Neural crest cell (in vitro differentiated cells): ENCODE data around the gene NR3C2. TPM values are rescaled to one million over a fixed set of nuclear protein-coding genes. Genes with fewer than 3 reads are reported as not detected.

Experiments
- DNase-seq: peaks from one replicate; pipeline ENCODE4 v3.0.0; 2021; ENCODE audit warnings: low read depth, mixed read lengths, low spot score
- H3K27ac Mint-ChIP-seq: one replicate; pipeline ENCODE4 v1.8.0; 2021; ENCODE audit warnings: mild to moderate bottlenecking, mixed read lengths; ENCODE audit not compliant: unreplicated experiment
- H3K27me3 Mint-ChIP-seq: 2 replicates; pipeline ENCODE4 v1.8.0; 2021; ENCODE audit warnings: low read depth, mild to moderate bottlenecking, mixed read lengths
- H3K36me3 Mint-ChIP-seq: 2 replicates; pipeline ENCODE4 v1.8.0; 2021; ENCODE audit warnings: low read depth, mild to moderate bottlenecking, mixed read lengths
- H3K4me1 Mint-ChIP-seq: 2 replicates; pipeline ENCODE4 v1.8.0; 2021; ENCODE audit warnings: mixed read lengths
- H3K4me3 Mint-ChIP-seq: one replicate; pipeline ENCODE4 v1.8.0; 2021; ENCODE audit warnings: mild to moderate bottlenecking, mixed read lengths
- H3K9me3 Mint-ChIP-seq: 2 replicates; pipeline ENCODE4 v1.8.0; 2021; ENCODE audit warnings: mixed read lengths
- total RNA-seq: library from RNA; stranded (reverse); gene quantifications from 2 replicates; pipeline ENCODE4 v1.2.1, GENCODE V29; 2021
- TF ChIP-seq, protein P1 (sequence below): fragments of 200-600 bp; sonication (generic); conservative IDR thresholded peaks from 2 replicates; pipeline ENCODE4 v1.5.0; 2021; ENCODE audit warnings: antibody characterized with exemption, mild to moderate bottlenecking

NR3C2 gene
- total RNA-seq, 1 donor from 2014 or later, result 0.21 TPM

DNA sequence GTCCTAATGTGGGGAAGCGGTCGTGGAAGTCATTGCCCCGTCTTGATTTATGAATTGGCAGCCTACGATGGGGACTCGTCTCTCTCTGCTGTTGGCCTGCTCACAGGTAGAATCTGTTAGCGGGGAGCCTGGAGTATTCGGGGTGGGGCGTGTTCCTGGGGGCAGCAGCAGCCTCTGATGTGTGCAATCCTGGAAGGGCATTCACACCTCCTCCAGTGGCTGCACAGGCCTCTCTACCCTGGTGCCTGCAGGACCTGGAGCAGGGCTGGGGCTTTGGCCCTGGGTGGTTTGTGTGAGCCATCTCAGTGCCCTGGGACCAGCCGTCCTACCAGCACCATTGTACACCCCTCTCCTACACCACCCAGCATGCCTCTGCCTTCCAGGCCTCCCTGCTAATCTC lies 369.4 kb downstream of the NR3C2 start:
- Mint-ChIP-seq H3K27me3 (no peaks in the 10 kb centered on the region), H3K27ac (no peak overlapping the region), H3K9me3 (peaks cover 2% of the 10 kb centered on the region), H3K36me3 (peaks cover 5% of the 10 kb centered on the region), H3K4me1 (no peaks in the 10 kb centered on the region), H3K4me3 (no peak overlapping the region)
- no peak for DNase-seq
- TF ChIP-seq, protein P1, sequence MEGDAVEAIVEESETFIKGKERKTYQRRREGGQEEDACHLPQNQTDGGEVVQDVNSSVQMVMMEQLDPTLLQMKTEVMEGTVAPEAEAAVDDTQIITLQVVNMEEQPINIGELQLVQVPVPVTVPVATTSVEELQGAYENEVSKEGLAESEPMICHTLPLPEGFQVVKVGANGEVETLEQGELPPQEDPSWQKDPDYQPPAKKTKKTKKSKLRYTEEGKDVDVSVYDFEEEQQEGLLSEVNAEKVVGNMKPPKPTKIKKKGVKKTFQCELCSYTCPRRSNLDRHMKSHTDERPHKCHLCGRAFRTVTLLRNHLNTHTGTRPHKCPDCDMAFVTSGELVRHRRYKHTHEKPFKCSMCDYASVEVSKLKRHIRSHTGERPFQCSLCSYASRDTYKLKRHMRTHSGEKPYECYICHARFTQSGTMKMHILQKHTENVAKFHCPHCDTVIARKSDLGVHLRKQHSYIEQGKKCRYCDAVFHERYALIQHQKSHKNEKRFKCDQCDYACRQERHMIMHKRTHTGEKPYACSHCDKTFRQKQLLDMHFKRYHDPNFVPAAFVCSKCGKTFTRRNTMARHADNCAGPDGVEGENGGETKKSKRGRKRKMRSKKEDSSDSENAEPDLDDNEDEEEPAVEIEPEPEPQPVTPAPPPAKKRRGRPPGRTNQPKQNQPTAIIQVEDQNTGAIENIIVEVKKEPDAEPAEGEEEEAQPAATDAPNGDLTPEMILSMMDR, result no peak

DNA sequence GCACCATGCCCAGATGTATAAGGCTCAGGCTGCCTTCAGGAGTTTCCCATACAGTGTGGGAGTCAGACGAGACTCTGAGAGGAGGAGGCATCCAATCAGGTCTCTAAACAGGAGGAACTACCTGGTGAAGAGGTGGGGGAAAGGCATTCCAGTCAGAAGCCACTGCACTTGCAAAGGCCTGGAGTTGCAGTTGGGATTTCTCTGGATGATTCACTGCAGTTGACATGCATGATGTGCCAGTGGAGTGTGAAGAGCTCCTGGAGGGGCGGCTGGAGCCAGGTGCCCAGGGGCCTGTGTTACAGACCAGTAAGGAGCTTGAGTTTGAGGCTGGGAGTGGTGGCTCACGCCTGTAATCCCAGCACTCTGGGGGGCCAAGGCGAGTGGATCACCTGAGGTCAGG lies 371.2 kb downstream of the NR3C2 start:
- H3K36me3 Mint-ChIP-seq, result peaks cover under 1% of the 10 kb centered on the region
- H3K27me3 Mint-ChIP-seq, result no peaks in the 10 kb centered on the region
- no peak overlapping the region for H3K27ac Mint-ChIP-seq

DNA sequence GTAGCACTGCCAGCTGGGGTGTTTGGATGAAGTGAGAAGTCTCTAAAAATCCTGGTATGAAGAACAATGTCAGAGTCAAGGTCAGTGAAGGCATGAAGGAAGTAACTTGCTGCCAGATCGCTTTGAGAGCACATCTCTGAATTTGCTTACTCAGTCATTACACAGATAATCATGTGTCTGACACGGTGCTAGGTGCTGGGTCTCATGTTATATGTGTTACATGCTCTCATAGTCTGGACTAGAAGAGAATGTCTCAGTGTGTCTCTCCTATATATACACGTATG lies 372.4 kb downstream of the NR3C2 start:
- TF ChIP-seq, protein P1, result no peak
- no peak for DNase-seq
- Mint-ChIP-seq H3K27ac (no peak overlapping the region), H3K36me3 (no peaks in the 10 kb centered on the region), H3K9me3 (no peaks in the 10 kb centered on the region), H3K4me1 (peaks cover 5% of the 10 kb centered on the region), H3K4me3 (no peak overlapping the region), H3K27me3 (no peaks in the 10 kb centered on the region)

More for the DNA sequence above, 371.2 kb downstream of the NR3C2 start:
- TF ChIP-seq, protein P1, result no peak
- H3K4me3 Mint-ChIP-seq, result no peak overlapping the region
- DNase-seq, result no peak
- H3K9me3 Mint-ChIP-seq, result peaks cover 2% of the 10 kb centered on the region
- H3K4me1 Mint-ChIP-seq, result no peaks in the 10 kb centered on the region

DNA sequence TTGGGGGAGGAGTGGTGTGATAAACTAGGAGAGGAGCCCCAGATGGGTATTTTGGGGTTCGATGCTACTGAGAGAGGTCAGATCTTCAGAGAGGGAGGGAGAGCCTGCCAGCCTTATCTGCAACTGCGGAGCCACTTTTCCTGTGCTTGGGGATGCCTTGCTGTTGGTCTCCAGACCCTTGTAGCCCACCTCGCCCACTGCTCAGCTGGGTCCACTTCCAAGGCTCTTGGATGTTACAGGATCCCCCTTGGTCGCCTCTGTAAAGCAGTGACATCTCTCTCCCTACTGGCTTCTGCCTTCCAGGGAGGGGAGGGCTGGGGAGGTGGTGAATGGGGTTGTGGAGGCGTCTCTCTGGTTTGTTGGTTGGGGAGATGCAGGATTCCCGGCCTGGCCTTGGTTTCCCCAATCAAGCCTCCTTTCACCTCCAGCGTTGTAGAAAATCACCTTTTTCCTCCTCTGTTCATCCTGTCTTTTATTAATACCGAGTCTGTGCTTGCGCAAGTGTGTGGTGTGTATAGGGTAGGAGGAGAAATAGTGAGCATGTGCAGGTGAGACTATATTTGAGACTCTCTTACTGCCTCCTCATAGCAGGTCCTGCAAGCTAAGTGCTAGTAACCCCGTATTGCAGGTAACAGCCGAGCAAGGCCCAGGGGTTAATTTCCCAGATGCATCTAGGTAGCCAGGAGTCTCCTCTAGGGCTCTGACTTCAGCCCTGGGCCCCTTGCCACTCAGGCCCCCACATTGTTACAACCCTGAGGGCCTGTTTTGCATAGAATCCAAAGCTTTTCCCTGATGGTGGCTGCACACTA lies 372.9 kb downstream of the NR3C2 start:
- no peaks in the 10 kb centered on the region for H3K9me3 Mint-ChIP-seq
- H3K27ac Mint-ChIP-seq, result peak overlapping the region; percentile 32

DNA sequence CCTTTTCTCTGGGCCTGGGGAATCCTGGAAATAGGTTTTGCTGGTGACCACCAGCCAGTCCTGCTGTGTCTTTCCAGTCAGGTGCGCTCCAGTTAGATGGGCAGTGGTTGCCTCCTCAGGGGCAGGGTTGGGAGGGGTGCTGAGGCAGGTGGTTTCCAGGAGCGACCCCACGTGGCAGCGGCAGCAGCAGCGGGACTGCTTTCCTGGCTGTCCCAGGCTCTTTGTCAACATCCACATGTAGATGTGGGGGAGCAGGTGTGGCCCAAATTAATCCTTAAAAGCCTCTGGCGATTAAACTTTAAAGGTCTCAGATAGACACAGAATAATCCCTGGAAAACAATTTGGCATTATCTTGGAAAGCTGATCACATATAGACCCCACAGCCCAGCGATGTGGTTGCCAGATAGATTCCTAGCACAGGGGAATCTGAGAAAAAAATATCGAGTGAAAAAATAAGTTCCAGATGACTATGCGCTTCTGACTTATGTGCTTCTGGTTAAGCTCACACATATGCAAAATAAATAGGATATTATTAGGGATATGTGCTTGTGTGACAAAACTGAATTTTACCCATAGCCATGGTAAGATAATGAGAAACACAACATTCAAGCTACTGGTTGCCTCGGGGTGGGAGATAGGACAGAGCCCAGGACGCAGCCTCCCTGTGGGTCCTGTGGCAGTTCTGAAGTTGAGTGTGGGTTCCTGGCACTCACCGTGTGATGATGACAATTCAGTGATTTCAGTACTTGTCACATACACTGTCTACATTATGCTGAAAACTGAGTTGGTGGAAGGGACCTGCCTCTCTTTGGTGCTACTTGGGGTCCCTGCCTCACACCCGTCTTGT lies 373.9 kb downstream of the NR3C2 start:
- no peak for DNase-seq
- Mint-ChIP-seq H3K27ac (peak overlapping the region; percentile 32), H3K9me3 (no peaks in the 10 kb centered on the region), H3K36me3 (no peaks in the 10 kb centered on the region), H3K4me1 (peaks cover 7% of the 10 kb centered on the region), H3K4me3 (no peak overlapping the region), H3K27me3 (no peaks in the 10 kb centered on the region)
- TF ChIP-seq, protein P1, result no peak

More for the DNA sequence above, 372.9 kb downstream of the NR3C2 start:
- Mint-ChIP-seq H3K27me3 (no peaks in the 10 kb centered on the region), H3K4me3 (no peak overlapping the region), H3K36me3 (no peaks in the 10 kb centered on the region), H3K4me1 (peaks cover 7% of the 10 kb centered on the region)
- no peak for DNase-seq
- TF ChIP-seq, protein P1, result no peak
